Lung (tissue), 12 donors: Measurements from ENCODE around the gene KIF1A. TPM values are rescaled to one million over a fixed set of nuclear protein-coding genes. Genes with fewer than 3 reads are reported as not detected.

Experiments used
- ATAC-seq: fragments of 200-7000 bp; cut with Tn5 transposase; one replicate; pipeline ENCODE4 v1.9.1; 2020; ENCODE audit warnings: moderate number of reproducible peaks; ENCODE audit not compliant: insufficient read depth, low FRiP score
- DNase-seq, 3 donors: peaks; one replicate each; pipeline ENCODE4 v3.0.0-alpha.2; 2013 to 2017
- H3K27ac ChIP-seq, 2 donors: one replicate each; pipeline ENCODE4 v1.5.1; 2013; ENCODE audit warnings: mild to moderate bottlenecking in 2 of 2, moderate library complexity in 2 of 2, control low read depth in 1 of 2, inconsistent platforms in 1 of 2, low read depth in 1 of 2, low read length in 1 of 2
- H3K27me3 ChIP-seq, 3 donors: one replicate each; pipeline ENCODE4 v1.5.1; 2013; ENCODE audit warnings: low read length in 2 of 3; ENCODE audit not compliant: control insufficient read depth in 3 of 3, insufficient read depth in 3 of 3
- H3K36me3 ChIP-seq, 4 donors: one replicate each; pipeline ENCODE4 v1.5.1; 2013; ENCODE audit warnings: low read length in 4 of 4, mild to moderate bottlenecking in 1 of 4, moderate library complexity in 1 of 4; ENCODE audit not compliant: control insufficient read depth in 4 of 4, insufficient read depth in 4 of 4
- H3K4me1 ChIP-seq, 5 donors: one replicate each; pipeline ENCODE4 v1.5.1; 2013; ENCODE audit warnings: low read length in 5 of 5, mild to moderate bottlenecking in 2 of 5, moderate library complexity in 1 of 5; ENCODE audit not compliant: control insufficient read depth in 5 of 5, insufficient read depth in 5 of 5
- H3K4me3 ChIP-seq: one replicate; pipeline ENCODE4 v1.5.1; 2013; ENCODE audit warnings: mild to moderate bottlenecking, control low read depth, moderate library complexity
- H3K9ac ChIP-seq, 2 donors: one replicate each; pipeline ENCODE4 v1.5.1; 2013; ENCODE audit warnings: low read length in 2 of 2, control low read depth in 1 of 2; ENCODE audit not compliant: insufficient read depth in 1 of 2
- H3K9me3 ChIP-seq, 4 donors: one replicate each; pipeline ENCODE4 v1.5.1; 2013; ENCODE audit warnings: low read length in 3 of 4, mild to moderate bottlenecking in 1 of 4, moderate library complexity in 1 of 4; ENCODE audit not compliant: control insufficient read depth in 4 of 4, insufficient read depth in 3 of 4
- WGBS, 2 donors: extraction: QIAGEN DNeasy Blood & Tissue Kit; methylation state at CpG; one replicate each; pipeline ENCODE4 v1.1.7; 2013; 5-methylcytosine and 5-hydroxymethylcytosine counted together
- polyA plus RNA-seq, 2 donors: library from polyadenylated mRNA; stranded (reverse); fragments of 200-250 nt; gene quantifications; one replicate each; pipeline ENCODE4 v1.2.1, GENCODE V29; 2013
- total RNA-seq, 2 donors: library from RNA; depleted of rRNA in 1 of 2; stranded (reverse); fragments of >200 nt in 1 of 2; gene quantifications; one replicate each; pipeline ENCODE4 v1.2.1, GENCODE V29; 2014 to 2021
- TF ChIP-seq, protein P1 (sequence below): IDR thresholded peaks from 2 replicates; pipeline ENCODE4 v1.5.1; 2012; ENCODE audit warnings: mild to moderate bottlenecking; ENCODE audit errors: control extremely low read depth, extremely low read depth
- donor health status: control.
- donor health status: control.
- donor health status: Bipolar disorder and iron deficiency.
- donor health status: healthy.
- donor health status: DM: yes; HTN: yes; CAD: no.

The KIF1A gene
- total and polyA plus RNA-seq, 4 donors = 0.14 to 2.3 (median 0.46) TPM

DNA sequence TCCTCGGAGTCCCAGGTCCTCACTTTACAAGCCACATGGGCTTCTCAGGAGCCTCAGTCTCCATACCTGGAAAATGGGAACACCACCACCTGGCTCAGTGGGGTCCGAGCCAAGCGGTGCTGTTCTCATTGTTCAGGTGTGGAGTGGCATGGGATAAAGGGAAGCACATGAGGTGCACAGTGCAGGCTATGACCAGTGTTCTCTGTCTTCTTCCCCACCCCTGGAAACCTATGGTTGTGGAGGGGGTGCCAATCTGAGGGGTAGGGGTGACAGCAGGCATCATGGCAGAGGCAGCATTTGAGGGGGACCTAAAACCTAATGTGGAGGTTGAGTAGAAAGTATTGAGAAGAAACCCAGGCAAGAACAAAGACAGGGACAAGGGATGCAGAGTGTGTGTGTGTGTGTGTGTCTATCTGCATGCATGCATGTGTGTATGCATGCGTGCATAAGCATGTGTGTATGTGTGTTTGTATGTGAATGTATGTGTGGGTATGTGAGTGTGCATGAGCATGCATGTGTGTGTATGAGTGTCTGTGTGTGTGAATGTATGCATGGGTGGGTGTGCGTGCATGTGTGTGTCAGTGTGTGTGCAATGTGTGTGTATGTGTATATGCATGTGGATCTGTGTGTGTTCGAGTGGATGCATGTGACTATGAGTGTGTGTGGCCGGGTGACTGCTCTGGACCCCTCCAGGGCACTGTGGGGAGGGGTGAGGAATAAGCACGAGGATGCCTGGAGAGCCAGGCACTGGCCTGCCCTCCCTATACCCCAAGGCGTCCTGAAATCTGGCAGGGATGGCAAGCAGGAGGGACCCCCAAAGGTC is 4.0 kb downstream of the KIF1A start:
- DNase-seq (no peak), ATAC-seq (no peak)
- peaks cover 0 to 10% (median 3%) of the 10 kb centered on the region in 5 donors for H3K4me1 ChIP-seq
- 84 to 88% methylated on average over 9 of the region's 9 CpGs for WGBS, 2 donors
- peaks cover 0 to 11% (median 5%) of the 10 kb centered on the region in 4 donors for H3K9me3 ChIP-seq
- H3K27ac ChIP-seq = no peak overlapping the region
- no peak overlapping the region for H3K9ac ChIP-seq
- no peak overlapping the region for H3K4me3 ChIP-seq
- no peaks in the 10 kb centered on the region for H3K36me3 ChIP-seq
- peaks cover 0 to 23% (median 23%) of the 10 kb centered on the region in 3 donors for H3K27me3 ChIP-seq
- TF ChIP-seq, protein P1, sequence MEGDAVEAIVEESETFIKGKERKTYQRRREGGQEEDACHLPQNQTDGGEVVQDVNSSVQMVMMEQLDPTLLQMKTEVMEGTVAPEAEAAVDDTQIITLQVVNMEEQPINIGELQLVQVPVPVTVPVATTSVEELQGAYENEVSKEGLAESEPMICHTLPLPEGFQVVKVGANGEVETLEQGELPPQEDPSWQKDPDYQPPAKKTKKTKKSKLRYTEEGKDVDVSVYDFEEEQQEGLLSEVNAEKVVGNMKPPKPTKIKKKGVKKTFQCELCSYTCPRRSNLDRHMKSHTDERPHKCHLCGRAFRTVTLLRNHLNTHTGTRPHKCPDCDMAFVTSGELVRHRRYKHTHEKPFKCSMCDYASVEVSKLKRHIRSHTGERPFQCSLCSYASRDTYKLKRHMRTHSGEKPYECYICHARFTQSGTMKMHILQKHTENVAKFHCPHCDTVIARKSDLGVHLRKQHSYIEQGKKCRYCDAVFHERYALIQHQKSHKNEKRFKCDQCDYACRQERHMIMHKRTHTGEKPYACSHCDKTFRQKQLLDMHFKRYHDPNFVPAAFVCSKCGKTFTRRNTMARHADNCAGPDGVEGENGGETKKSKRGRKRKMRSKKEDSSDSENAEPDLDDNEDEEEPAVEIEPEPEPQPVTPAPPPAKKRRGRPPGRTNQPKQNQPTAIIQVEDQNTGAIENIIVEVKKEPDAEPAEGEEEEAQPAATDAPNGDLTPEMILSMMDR = no peak

DNA sequence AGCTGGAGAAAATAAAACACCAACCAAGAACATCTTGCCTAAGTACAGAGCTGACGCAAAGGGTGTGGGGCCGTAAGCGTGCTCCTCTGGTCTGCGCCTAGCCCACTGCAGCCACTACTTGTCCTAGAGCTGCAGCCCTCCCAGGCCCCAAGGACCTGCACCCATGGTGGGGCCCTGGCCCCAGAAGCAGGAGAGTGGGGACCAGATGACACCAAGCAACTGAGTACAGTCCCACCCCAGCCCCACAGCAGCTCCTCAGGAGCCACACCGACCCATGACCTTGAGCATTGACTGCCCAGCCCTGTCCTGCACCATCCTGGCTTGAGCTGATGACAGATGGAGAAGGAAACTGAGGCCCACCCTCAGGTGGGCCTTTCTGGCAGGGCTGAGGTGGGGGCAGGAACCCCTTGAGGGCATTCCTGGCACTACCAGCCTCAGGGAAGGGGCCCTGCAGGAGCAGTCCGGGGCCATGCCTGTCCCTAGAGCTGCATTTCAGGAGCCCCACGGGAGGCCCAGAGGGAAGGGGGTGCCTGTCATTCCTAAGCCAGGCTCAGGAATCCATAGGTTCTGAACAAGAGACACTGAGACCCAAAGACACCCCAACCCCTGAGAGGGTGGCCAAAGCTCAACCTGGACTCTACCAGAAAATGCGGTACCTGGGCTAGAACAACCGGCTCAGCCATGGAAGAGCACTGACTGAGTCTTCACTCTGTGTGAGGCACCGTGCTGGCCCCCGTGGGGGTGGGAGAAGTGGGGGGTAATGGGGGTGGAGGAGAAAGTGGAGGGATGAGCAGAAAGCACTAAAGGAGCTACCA is 4.9 kb downstream of the KIF1A start:
- no peak for DNase-seq

DNA sequence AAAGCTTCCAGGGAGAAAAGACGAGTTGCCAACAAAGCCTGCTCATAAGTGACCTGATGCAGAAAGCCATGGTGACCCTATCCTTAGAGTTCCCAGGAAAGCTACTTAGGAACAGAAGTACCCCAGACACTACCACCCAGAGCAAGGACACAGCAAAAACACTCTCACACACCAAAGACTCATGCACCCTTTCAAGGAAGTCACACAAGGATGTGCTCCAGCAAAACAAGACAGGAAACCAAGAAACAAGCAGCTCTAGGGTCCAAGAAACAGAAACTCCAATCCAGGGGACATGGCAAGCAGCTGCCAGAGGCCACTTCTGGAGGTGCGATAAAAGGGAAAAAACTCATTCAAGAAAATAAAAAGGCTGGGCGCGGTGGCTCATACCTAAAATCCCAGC is 5.7 kb downstream of the KIF1A start:
- Histone ChIP-seq H3K4me3 (no peak overlapping the region), H3K27me3 (peaks cover 0 to 17% (median 13%) of the 10 kb centered on the region in 3 donors), H3K4me1 (peaks cover 0 to 5% (median 0%) of the 10 kb centered on the region in 5 donors), H3K9me3 (peaks cover 0 to 11% (median 5%) of the 10 kb centered on the region in 4 donors), H3K9ac (no peak overlapping the region), H3K27ac (no peak overlapping the region), H3K36me3 (no peaks in the 10 kb centered on the region)
- DNase-seq (no peak), ATAC-seq (no peak)
- 91 to 92% methylated on average over 4 of the region's 4 CpGs for WGBS, 2 donors
- TF ChIP-seq, protein P1 = no peak

More for the DNA sequence above, 4.9 kb downstream of the KIF1A start:
- 88 to 93% methylated on average over 11 of the region's 11 CpGs for WGBS, 2 donors
- H3K27me3 ChIP-seq = peaks cover 0 to 22% (median 17%) of the 10 kb centered on the region in 3 donors
- TF ChIP-seq, protein P1 = no peak
- peaks cover 0 to 10% (median 3%) of the 10 kb centered on the region in 5 donors for H3K4me1 ChIP-seq
- H3K9me3 ChIP-seq = peaks cover 0 to 11% (median 5%) of the 10 kb centered on the region in 4 donors
- ATAC-seq = no peak
- H3K4me3 ChIP-seq = no peak overlapping the region
- no peaks in the 10 kb centered on the region for H3K36me3 ChIP-seq
- H3K9ac ChIP-seq = no peak overlapping the region
- H3K27ac ChIP-seq = no peak overlapping the region
